Fibroblast of the aortic adventitia (primary cell): Measurements from ENCODE around the gene BEST4. TPM values are rescaled to one million over a fixed set of nuclear protein-coding genes. Genes with fewer than 3 reads are reported as not detected.
A peak's percentile ranks its signal among the peaks of the same experiment; 100 is the strongest.

ENCODE experiments used
- DNase-seq: peaks from one replicate; pipeline ENCODE4 v3.0.0-alpha.2; 2010; ENCODE audit warnings: low read depth
- H3K4me3 ChIP-seq: 2 replicates; pipeline ENCODE4 v1.5.1; 2011; ENCODE audit warnings: low read depth, mild to moderate bottlenecking, control low read depth, low read length, moderate library complexity
- CTCF ChIP-seq: IDR thresholded peaks from 2 replicates; pipeline ENCODE4 v1.5.1; 2011; ENCODE audit warnings: mild to moderate bottlenecking, low read length, control low read depth, inconsistent platforms; ENCODE audit not compliant: insufficient read depth
- total RNA-seq: library from RNA; depleted of rRNA; stranded (reverse); fragments of >200 nt; gene quantifications from 2 replicates; pipeline ENCODE4 v1.2.3, GENCODE V29; 2012; ENCODE audit warnings: low replicate concordance

BEST4 gene
- total RNA-seq, 1 donor = 0.09 TPM

GRCh38 chr1:44786138-44786840 is 1.7 kb downstream of the BEST4 start:
- TF ChIP-seq CTCF = peak; percentile 98
- DNase-seq = peak; percentile 48
- H3K4me3 ChIP-seq = peak overlapping the region; percentile 55

DNA sequence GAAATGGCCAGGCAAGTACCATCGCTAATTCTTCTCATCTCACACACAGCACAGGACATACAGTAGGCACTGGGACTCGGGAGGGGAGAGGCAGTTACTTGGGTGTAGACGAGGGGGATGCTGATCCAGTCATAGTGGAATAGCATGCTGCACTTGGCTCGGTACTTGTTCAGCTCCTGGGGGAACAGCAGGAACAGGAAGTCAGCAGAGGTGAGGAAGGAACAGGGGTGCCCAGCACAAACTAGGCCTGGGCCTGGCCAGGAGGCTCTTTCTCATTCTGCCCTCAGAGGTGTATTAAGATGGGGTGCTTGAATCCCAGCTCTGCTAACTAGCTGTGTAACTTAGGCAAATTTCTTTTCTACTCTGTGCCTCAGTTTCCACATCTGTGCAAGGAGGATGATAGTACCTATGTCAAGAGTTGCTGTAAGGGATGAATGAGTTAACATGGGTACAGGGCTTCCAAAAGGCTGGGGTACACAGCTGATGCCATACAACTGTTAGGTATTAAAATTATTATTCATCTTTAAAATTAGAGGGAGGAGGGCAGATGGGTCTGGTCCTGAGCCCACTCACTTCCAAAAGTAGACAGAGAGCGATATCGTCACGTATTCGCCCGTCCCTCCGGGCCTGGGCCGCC is 2.4 kb downstream of the BEST4 start:
- no peak for DNase-seq
- peak overlapping the region; percentile 55 for H3K4me3 ChIP-seq
- TF ChIP-seq CTCF = no peak

GRCh38 chr1:44785029-44785380 is 3.0 kb downstream of the BEST4 start:
- no peak overlapping the region for H3K4me3 ChIP-seq
- TF ChIP-seq CTCF = no peak
- DNase-seq = no peak

DNA sequence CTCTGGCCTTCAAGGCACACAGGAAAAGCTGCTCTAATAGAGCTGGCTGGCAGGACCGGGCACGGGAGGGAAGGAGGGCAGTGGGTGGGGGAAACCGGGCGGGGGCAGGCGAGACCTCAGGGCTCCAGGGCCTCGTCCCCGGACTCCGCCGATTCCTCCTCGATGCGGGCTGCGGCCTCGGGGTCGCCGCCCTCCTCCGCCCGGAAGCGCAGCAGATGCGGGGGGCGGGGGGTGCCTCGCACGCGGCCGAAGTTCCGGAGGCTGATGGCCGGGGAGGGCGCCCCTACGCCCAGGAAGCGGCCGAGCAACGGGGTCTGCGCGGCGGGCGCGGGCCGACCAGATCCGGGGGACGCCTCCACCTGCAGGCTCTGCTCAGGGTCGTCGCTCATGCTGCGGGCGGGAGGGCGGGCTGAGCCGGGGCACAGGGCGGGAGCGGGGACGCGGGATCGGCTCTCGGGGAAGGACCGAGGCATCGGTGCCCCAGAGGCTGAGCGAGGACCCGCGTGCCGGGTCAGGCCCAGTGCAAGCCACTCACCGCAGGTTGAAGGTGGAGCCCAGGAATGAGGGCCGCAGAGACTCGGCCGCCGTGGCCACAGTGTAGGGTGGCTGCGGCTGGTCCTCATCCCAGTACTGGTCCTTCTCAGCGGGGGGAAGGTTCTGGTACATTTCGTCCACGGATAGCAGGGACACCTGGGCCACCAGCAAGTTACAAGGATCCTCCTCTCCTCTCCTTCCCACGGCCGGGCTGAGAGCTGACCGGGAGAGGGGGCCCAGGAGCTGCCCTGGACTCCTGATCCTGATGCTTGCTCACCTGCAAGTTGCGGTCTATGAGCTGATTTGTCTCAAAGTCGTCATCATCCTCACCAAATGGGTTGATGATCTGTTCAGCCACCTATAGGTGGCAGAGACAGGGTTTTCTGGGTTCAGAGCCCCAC is 3.6 kb downstream of the BEST4 start:
- TF ChIP-seq CTCF = peak; percentile 4
- no peak for DNase-seq
- H3K4me3 ChIP-seq = peak overlapping the region; percentile 33

DNA sequence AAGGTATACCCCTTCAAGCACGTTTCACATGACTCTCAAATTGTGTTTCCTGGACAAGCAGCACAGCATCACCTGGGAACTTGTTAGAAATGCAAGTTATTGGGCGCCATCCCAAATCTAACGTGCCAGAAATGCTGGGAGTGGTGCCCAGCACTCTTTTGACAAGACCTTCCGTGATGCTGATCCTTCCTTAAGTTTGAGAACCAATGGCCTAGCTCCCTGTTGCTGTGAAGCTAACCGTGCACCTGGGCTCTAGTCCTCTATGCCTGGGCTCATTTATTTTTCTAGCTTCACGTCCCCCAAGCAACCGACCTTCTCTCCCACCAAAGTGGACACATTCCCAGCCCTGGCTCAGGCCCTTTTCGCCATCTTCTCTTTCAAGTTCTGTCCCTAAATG is 4.3 kb downstream of the BEST4 start:
- no peak overlapping the region for H3K4me3 ChIP-seq
- TF ChIP-seq CTCF = no peak
- DNase-seq = peak; percentile 32

- no peak overlapping the region for H3K4me3 ChIP-seq
- DNase-seq = no peak
- TF ChIP-seq CTCF = no peak
Measured at GRCh38 chr1:44780583-44781121, 7.3 kb downstream of the BEST4 start.
